BE2C (cell line): ENCODE data around the gene CAV1.

Experiments used
- DNase-seq: peaks from one replicate; pipeline ENCODE4 v3.0.0-alpha.2; 2020
- H3K27me3 ChIP-seq: fragments of 250-450 bp; sonication (Bioruptor Pico); 2 replicates; pipeline ENCODE4 v1.5.1; 2020; ENCODE audit warnings: mild to moderate bottlenecking
- H3K36me3 ChIP-seq: fragments of 250-450 bp; sonication (Bioruptor Pico); 2 replicates; pipeline ENCODE4 v1.5.1; 2020; ENCODE audit warnings: mild to moderate bottlenecking
- H3K4me1 ChIP-seq: fragments of 250-450 bp; sonication (Bioruptor Pico); 2 replicates; pipeline ENCODE4 v1.5.1; 2020
- H3K4me3 ChIP-seq: 2 replicates; pipeline ENCODE4 v1.5.1; 2011; ENCODE audit warnings: low read depth, low read length
- H3K9me3 ChIP-seq: fragments of 250-450 bp; sonication (Bioruptor Pico); 2 replicates; pipeline ENCODE4 v1.5.1; 2020
- CTCF ChIP-seq: IDR thresholded peaks from 2 replicates; pipeline ENCODE4 v1.5.1; 2012; ENCODE audit warnings: mild to moderate bottlenecking, low read depth, low read length

The CAV1 gene

DNA sequence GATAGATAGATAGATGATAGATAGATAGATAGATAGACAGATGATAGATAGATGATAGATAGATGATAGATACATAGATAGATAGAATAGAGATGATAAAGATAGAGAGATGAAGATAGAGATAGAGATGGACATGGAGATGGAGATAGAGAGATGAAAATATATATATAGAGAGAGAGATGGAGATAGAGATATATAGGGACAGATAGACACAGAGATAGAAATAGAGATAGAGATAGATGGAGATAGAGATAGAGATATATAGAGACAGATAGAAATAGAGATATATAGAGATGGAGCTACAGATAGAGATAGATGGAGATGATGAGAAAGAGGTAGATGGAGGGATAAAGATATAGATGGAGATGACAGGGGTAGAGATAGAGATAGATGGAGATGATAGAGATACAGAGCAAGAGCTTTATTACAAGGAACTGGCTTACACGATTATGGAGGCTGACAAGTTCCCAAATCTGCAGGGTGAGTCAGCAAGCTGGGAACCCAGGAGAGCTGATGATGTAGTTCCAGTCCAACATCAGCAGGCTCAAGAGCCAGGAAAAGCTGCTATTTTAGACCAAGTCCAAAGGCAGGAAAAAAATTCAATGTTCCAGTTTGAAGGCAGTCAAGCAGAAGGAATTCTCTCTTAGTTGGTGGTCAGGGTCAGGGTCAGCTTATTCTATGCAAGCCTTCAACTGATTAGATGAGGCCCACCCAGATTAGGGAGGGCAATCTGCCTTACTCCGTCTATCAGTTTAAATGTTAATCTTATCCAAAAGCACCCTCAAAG is 37.1 kb downstream of the CAV1 start:
- no peak for DNase-seq
- TF ChIP-seq CTCF: no peak
- no peak overlapping the region for H3K4me3 ChIP-seq

DNA sequence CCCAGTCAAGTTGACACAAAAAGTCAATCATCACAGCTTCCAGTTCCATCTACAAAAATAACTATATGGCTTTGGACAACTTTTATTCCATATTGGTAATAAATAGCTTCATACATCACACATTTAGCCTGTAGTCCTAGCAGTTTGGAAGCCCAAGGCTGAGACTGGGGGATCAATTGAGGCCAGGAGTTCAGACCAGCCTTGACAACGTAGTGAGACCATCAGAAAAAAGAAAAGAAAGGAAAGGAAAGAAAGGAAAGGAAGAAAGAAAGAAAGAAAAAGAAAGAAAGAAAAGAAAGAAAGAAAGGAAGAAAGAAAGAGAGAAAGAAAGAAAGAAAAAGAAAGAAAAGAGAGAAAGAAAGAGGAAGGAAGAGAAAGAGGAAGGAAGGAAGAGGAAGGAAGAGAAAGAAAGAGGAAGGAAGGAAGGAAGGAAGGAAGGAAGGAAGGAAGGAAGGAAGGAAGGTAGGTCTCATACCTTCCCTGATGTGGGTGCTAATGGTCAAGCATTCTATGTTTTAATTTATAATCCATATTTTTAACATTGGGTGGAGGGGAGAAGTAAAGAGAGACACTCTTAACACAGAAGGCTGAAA is 37.8 kb downstream of the CAV1 start:
- H3K36me3 ChIP-seq: no peaks in the 10 kb centered on the region
- DNase-seq: no peak
- no peaks in the 10 kb centered on the region; the same call in 1 of the 2 replicates for H3K27me3 ChIP-seq
- no peak overlapping the region for H3K4me3 ChIP-seq
- H3K4me1 ChIP-seq: no peaks in the 10 kb centered on the region
- H3K9me3 ChIP-seq: no peaks in the 10 kb centered on the region
- no peak for TF ChIP-seq CTCF

More for the DNA sequence above, 37.1 kb downstream of the CAV1 start:
- Histone ChIP-seq H3K36me3 (no peaks in the 10 kb centered on the region), H3K4me1 (no peaks in the 10 kb centered on the region), H3K9me3 (no peaks in the 10 kb centered on the region), H3K27me3 (no peaks in the 10 kb centered on the region; the same call in 1 of the 2 replicates)

GRCh38 chr7:116565981-116566380 is 41.1 kb downstream of the CAV1 start:
- TF ChIP-seq CTCF: no peak
- H3K4me3 ChIP-seq: no peak overlapping the region
- DNase-seq: no peak

DNA sequence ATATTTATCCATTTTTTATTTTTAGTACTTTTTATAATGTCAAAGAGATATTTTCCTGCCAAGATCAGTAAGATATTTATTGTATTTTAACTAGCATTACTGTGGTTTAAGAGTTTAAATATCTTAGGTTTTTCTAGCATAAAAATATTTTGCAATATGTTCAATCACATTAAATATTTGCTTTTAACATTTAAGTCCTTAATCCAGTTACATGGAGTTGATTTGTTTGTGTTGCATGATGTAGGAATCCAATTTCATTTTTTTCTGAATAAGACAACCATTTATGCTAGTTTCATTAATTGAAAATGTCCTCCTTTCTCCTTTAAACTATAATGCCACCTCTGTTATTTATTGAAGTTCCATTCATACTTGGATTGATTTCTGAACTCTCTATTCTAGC is 41.8 kb downstream of the CAV1 start:
- no peak for DNase-seq
- no peak for TF ChIP-seq CTCF
- H3K4me1 ChIP-seq: no peaks in the 10 kb centered on the region
- H3K27me3 ChIP-seq: no peaks in the 10 kb centered on the region; the same call in 1 of the 2 replicates
- H3K9me3 ChIP-seq: no peaks in the 10 kb centered on the region
- H3K36me3 ChIP-seq: no peaks in the 10 kb centered on the region
- no peak overlapping the region for H3K4me3 ChIP-seq

More at GRCh38 chr7:116565981-116566380, 41.1 kb downstream of the CAV1 start:
- H3K4me1 ChIP-seq: no peaks in the 10 kb centered on the region
- no peaks in the 10 kb centered on the region for H3K9me3 ChIP-seq
- no peaks in the 10 kb centered on the region for H3K36me3 ChIP-seq
- no peaks in the 10 kb centered on the region; the same call in 1 of the 2 replicates for H3K27me3 ChIP-seq

- Histone ChIP-seq H3K4me3 (no peak overlapping the region), H3K4me1 (no peaks in the 10 kb centered on the region), H3K9me3 (no peaks in the 10 kb centered on the region), H3K36me3 (no peaks in the 10 kb centered on the region), H3K27me3 (no peaks in the 10 kb centered on the region; the same call in 1 of the 2 replicates)
- TF ChIP-seq CTCF: no peak
- DNase-seq: no peak
Observed at GRCh38 chr7:116569737-116570136, 44.9 kb downstream of the CAV1 start.

GRCh38 chr7:116570306-116570705 is 45.5 kb downstream of the CAV1 start:
- H3K4me1 ChIP-seq: no peaks in the 10 kb centered on the region
- TF ChIP-seq CTCF: no peak

More at GRCh38 chr7:116570306-116570705, 45.5 kb downstream of the CAV1 start:
- Histone ChIP-seq H3K9me3 (no peaks in the 10 kb centered on the region), H3K27me3 (no peaks in the 10 kb centered on the region), H3K36me3 (no peaks in the 10 kb centered on the region), H3K4me3 (no peak overlapping the region)
- no peak for DNase-seq
